Activated naive CD4-positive, alpha-beta T cell treated with Interleukin-2 at 50 U/mL for 16 hours (primary cell): ENCODE measurements around the gene SPAG7.

Experiments
- DNase-seq: peaks from one replicate; pipeline ENCODE4 v3.0.0-alpha.2; 2020

The SPAG7 gene

DNA sequence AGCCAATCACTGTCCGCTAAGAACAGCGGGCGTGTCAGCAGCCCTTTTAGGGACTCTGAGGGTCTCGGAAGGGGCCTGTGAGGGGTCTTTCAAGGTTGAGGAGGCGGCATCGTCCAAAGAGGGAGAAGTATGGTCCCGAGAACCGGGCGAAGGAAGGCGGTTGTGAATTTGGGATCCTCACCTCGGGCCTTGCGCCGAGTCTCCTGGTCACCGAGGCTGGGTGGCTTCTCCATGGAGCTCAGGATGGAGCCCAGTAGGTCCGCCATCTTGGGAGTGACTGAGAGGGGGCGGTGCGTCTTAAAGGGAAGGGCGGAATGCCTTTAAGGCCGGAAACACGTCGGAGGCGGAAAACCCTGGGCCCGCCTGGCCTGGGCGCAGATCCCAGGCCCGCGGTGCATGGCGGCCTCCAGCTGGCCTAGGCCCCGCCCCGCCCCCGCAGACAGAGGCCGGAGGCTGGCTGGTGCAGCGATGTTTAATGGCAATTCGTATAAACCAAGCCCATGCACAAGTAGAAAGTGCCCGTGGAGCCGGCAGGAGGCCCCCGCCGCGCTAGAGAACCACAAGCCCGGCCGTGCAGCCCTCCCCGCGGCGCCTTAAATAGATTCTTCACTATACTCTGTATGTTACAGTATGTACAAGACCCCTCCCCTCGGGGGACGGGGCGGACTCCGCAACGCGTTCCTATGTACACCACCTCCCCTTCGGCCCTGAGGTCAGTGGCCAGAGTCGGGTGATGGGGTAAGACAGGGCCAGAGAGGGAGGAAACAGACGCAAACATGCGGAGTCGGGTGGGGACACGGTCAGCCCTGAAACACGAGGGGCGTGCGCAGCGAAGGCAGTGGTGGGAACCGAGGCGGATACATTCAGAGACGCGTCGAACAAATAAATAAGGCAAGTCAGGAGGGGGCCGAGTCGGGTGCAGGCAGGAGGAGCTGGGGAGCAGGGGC is at the start of gene SPAG7:
TSS of gene SPAG7 (minus strand) at position 279 of the 947 bp plus-strand sequence. CDS start at position 266, 13 bp downstream.
- peak; percentile 93 for DNase-seq

DNA sequence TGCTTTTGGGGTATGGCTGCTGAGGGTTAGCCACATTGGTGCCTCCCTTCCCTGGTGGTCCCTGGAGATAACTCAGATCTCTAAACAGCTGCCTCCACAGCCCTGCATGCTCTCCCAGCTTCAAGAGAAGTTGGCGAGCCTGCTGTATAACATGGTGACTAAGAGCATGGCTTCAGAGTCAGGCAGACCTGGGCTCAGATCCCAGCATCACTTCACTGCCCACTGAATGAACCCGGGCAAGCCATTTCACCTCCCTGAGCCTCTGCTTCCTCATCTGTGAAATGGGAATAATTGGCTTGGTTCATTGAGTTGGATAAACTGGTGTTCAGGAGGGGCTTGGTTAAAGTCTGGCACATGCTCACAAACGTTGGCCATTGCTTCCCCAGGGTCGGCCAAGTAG is 46.7 kb upstream of the SPAG7 start:
- no peak for DNase-seq

DNA sequence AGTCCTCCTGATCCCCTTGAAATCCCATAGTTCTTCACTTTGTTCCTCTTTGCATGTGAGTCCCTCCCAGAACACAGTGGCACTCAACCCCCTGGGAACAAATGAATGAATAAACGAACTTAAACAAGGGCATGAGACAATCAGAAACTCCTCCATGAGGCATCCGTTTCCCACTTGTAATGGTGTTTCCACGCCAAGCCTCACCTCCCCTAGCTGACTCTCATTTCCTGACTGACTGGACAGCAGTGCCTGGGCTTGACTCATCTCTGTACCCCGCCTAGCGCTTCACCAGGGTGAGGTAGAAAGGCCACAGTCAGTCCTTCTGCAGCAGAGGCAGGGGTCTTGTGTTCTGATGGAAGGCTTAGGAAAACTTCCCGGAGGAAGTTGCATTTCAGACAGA is 44.3 kb upstream of the SPAG7 start:
- no peak for DNase-seq

DNA sequence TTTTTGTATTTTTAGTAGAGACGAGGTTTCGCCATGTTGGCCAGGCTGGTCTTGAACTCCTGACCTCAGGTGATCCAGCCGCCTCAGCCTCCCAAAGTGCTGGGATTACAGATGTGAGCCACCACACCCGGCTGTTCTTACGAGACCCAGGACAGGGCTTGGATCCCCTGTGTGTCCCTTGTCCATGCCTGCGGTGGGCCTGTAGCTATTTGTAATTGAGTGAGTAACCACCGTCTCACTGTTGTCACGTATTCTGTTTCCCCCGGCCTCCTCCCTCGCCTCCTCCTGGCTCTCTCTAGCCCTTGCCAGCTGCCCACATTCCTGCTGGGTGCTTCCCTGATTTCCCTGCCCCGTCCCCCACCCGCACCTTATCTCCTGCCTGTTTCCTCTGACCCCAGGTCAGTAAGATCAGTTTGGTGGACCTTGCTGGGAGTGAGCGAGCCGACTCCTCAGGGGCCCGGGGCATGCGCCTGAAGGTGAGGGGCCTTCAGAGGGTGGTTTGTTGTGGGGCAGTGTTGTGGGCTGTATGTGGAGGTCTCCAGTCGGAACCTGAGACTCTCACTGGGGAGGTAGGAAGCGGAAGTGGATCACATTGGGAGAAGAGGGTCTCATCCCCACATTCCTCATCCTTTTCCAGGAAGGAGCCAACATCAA is 35.7 kb upstream of the SPAG7 start:
- no peak for DNase-seq

DNA sequence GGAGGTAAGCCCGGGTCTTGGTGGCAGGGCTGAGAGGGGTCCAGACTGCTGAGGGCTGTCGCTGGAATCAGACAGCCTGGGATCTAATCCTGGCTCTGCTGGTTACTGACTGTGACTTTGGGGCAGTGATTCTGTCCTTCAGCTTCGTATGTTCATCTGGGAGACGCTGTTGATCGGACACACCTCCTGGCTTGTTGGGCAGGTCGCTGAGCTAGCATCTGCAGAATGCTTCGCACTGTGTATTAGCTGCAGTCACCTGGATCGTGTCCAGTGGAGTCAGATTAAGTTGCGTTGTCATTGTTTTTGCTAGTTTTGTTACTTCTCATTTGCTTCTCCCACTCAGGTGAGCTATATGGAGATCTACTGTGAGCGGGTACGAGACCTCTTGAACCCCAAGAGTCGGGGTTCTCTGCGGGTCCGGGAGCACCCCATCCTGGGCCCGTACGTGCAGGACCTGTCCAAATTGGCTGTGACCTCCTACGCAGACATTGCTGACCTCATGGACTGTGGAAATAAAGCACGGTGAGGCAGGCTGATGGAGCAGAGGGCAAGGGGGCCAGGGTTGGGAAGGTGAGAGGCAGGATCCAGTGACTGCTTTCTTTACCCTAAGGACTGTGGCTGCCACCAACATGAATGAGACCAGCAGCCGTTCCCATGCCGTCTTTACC is 34.6 kb upstream of the SPAG7 start:
- DNase-seq: no peak

- DNase-seq: no peak
Observed at GRCh38 chr17:5000237-5000639, 32.6 kb upstream of the SPAG7 start.

GRCh38 chr17:4999430-5000093 is 31.9 kb upstream of the SPAG7 start:
- DNase-seq: no peak

GRCh38 chr17:4998732-4999429 is 31.3 kb upstream of the SPAG7 start:
- DNase-seq: no peak

DNA sequence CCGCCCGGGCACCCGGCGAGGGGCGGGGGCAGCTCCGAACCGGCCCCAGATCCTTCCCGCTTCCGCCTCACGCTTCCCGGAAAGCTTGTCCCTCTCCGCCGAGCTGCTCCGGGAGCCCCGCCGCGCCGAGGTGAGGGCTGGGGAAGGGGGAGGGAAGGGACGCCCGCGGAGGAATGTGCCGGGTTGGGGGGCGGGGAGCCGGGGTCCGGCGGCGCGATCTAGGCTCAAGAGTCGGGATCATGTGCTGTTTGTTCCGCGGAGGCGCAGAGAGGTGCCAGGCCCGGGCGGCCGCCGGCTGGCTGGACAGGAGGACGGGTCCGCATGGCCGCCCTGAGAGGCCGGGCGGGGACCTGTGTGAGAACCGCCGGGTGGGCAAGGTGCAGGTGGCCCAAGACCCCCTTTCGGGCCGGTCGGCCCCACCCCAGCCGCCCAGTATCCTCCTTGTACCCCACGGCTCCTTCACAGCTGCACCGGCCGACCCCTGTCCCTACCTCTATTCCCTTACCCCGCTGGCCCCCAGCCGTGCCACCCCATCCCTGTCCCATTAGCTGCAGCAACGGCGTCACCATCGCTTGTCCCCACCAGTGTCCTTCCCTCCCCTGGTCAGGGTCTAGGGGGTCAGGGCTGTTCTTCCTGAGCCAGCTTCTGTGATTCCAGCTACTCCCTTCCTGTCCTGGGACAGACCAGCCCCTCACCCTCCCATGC is 30.6 kb upstream of the SPAG7 start:
- no peak for DNase-seq

DNA sequence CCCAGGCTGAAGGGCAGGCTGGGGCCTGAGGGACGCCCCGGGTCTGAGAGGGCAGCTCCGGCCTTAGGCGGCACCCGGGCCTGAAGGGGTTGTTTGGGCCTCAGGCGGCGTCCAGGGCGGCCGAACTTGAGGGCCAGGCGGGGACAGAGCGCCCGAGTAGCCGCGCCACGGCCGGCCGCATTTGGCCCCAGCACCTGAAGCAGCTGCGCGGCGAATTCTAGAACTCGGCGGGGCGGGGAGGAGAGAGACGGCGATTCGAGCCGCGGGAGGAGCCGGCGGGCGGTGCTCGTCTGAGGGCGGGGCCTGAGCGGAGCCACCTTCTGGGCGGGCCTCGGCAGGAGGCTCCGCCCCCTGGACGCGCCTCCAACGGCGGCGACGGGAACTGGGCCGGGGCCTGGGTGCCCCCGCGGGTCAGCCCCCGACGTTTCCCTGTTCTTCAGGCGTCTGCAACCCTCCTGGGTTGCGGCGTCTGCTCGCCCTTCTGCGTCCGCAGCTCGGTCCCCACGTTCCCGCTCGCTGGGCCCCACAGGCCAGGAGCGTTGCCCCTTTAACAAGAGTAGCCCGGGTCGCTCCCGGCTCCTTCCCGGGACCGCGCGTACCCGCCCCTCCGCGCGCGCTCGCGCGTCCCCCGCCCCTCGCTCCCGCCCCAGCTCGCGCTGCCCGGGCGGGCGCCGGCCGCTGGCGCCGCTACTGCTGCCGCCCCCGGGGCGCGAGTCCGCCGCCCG is 29.8 kb upstream of the SPAG7 start, which contains the start of the genes INCA1 and KIF1C:
TSS of gene INCA1 (minus strand) at position 221 of the 725 bp plus-strand sequence. CDS start 3,085 bp downstream, outside the sequence.
TSS of gene KIF1C (plus strand) at position 649 of the 725 bp plus-strand sequence. CDS start 2,297 bp downstream, outside the sequence.
- DNase-seq: peak; percentile 89

DNA sequence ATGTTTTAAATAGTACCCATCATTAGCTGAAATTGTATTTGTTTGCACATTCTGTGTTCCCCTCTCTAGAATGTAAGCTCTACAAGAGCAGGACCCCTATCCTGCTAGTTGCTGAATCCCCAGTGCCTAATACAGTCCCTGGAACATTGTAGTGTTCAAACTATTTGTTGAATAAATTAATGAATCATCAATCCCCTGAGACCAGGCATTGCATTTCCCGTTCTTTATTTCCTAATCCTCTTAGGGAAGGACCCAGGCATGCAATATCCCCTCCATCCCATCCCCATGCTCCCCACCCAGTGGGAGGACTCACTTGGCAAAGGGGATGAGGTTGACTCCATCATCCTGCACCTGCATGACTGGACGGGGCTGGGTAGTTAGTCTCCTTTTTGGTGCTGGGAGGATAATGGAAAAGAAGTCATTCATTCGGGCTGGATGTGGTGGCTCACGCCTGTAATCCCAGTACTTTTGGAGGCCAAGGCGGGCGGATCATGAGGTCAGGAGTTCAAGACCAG is 26.5 kb upstream of the SPAG7 start:
- no peak for DNase-seq

DNA sequence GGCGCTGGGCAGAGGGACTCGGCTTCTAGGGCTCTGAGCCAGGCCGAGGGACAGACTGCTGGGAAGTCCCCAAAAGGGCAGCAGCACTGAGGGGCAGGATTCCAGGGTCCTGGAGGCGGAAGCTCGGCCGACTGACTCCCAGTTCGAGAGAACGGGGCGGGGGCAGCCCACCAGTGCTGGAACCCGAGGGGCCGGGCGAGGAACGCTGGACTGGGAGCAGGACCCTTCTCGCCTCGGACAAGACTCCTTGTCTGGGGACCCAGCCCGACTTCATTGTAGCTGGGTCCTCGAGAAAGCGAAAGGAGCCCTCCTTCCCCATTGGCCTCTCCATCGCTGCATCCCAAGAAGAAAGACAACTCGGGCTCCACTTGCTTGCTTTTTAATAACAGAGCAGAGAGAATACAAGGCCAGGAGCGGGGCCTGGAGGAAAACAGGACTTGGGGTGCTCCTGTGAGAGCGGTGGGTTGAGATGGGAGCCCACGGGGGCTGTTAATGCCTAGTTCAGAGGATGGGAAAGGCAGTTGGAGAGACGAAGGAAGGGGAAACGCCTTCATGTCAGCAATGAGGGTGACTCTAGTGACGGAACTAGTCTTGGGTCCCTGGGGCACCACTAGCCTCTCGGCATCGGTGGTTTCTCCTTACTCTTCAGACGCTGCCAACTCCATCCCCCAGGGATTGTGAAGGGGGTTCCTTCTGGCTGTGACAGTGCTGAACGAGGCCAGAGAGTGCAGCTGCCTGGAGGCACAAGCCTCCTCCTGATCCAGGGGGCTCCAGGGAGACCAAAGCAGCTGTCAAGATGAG is 20.4 kb upstream of the SPAG7 start:
- DNase-seq: no peak

DNA sequence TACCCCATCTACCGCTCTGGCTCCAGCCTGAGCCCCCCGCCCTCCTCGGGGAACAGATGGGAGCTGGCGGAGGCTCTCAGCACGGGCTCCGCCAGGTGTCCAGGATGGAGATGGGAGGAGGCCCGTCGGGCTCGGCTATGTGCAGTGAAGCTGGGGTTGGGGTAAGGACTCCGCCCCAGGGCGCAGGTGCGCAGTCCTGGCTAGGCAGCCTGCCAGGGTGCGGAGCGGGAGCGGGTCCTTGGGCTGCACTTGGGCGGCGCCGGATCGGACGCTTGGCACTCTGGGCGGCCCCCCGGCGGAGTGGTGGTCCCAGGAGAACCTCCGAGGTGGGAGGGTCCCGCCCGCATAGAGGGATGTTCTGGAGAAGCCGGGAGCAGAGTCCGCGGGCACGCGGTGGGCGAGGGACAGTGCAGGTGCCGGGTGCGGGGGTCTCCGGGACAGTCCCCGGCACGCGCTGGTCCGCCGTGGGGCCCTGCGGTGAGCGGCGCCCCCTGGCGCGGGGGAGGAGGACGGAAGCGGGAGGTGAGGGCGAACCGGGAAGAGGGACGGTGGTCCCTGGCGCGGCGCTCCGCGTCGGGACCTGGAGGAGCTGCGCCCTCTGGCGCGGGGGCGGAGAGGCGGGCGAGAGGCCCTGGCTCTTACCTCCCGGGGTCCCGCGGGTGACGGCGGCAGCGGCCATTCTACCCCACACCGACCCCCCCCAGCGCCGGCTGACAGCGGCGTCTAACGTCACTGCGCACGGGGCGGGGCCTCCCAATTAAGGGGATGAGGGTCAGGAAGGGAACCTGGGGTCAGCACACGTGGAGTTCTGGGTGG is 19.5 kb upstream of the SPAG7 start, which contains the start of gene CAMTA2:
TSS of gene CAMTA2 (minus strand) at position 725 of the 816 bp plus-strand sequence. CDS start 1,453 bp downstream, outside the sequence.
- DNase-seq: peak; percentile 89

DNA sequence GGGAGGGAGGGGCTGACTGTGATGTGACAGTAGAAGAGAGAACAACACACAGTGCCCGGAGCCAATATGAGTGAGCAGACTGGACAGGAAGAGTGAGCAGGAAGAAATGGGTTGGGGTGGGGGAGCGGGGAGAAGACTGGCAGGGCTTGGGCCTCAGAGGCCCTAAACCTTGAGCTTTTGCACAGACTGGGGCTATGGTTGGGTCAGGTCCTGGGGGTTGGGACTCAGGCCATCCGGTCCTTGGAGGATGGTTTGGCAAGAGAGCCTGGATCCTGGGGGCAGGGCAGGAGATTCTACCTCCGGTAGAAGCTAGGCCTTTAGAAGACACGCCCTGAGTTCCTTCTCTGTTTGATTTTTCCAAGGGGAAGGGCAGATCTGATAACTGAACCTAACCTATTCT is 18.8 kb upstream of the SPAG7 start:
- no peak for DNase-seq

GRCh38 chr17:4982305-4982704 is 14.7 kb upstream of the SPAG7 start:
- DNase-seq: no peak

GRCh38 chr17:4980644-4981216 is 13.1 kb upstream of the SPAG7 start:
- DNase-seq: peak; percentile 9

DNA sequence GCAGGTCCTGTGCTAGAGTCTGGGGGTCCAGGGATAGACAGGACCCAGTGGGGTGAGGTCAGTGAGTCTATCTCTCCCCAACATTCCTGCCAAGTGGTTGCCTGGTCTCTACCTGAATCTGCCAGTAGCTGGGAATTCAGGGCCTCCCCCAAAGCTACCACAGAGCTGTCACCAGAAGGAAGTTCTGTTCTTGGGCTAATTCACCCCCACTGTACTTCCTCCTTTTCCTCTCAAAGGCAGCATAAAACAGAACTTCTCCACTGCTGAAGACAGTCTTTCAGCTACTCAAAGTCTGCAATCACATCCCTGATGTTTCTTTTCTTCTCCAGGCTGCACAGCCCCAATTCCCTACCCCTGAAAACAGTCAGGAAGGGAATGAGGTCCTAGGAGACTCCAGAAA is 11.1 kb upstream of the SPAG7 start:
- DNase-seq: no peak

GRCh38 chr17:4974115-4974670 is 6.6 kb upstream of the SPAG7 start:
- DNase-seq: no peak
